K562 (cell line): ENCODE results near the gene MRPS26. TPM values are rescaled to one million over a fixed set of nuclear protein-coding genes. Genes with fewer than 3 reads are reported as not detected.

Experiments used
- ATAC-seq: fragments of 200-7000 bp; cut with Tn5 transposase; 3 replicates; pipeline ENCODE4 v1.9.1; 2020; ENCODE audit warnings: moderate library complexity
- Bru-seq: library from RNA; stranded (reverse); fragments of 400-500 nt; gene quantifications from one replicate; lab custom pipeline; 2021; lab: Mats Ljungman, UMichigan
- BruChase-seq, 2 experiments: library from RNA; stranded (reverse); fragments of 400-500 nt; gene quantifications; one replicate each; lab custom pipeline; 2021; lab: Mats Ljungman, UMichigan
- BruUV-seq: library from RNA; stranded (reverse); fragments of 400-500 nt; replicated peaks from 2 replicates; lab custom pipeline; 2021; lab: Mats Ljungman, UMichigan
- CTCF ChIA-PET: fragments of 300-600 bp; formaldehyde crosslinking; extraction: SDS; loops from one replicate; lab custom pipeline; 2021; ENCODE audit warnings: low intra/inter-chr PET ratio; lab: Yijun Ruan, JAX
- POLR2A ChIA-PET: fragments of 300-600, 350-650 bp; sonication (Branson Sonifier 250); formaldehyde crosslinking; extraction: SDS; loops from one replicate; lab custom pipeline; 2021; ENCODE audit warnings: antibody characterized with exemption, inconsistent platforms; lab: Yijun Ruan, JAX
- DNase-seq, 4 experiments: peaks; one replicate each; pipeline versions ENCODE4 v3.0.0 to v3.0.0-alpha.2; 2011 to 2018; ENCODE audit warnings: low spot score in 3 of 4, mixed read lengths in 3 of 4; ENCODE audit errors: extremely low read depth in 1 of 4
- FAIRE-seq: peaks from 2 replicates; lab custom pipeline; 2011; peaks lifted over from hg19 to GRCh38; lab: Jason Lieb, UNC
- H2AFZ ChIP-seq: 2 replicates; pipeline ENCODE4 v1.6.0; 2011; ENCODE audit warnings: low read depth, low read length, control low read depth, inconsistent platforms
- H3K27ac ChIP-seq: fragments of 200-600 bp; 3 replicates; pipeline ENCODE4 v1.8.0; 2011; ENCODE audit warnings: low read depth, mild to moderate bottlenecking, control low read depth, inconsistent platforms, low read length, moderate library complexity, mixed read lengths; ENCODE audit errors: extremely low read depth
- H3K27me3 ChIP-seq, 2 experiments: fragments of 300-600 bp in 1 of 2; 2 replicates in 1 of 2; 3 replicates in 1 of 2; pipeline versions ENCODE4 v1.6.0 to v1.8.0; 2011; ENCODE audit warnings: inconsistent platforms in 2 of 2, low read length in 2 of 2, mild to moderate bottlenecking in 1 of 2, mixed read lengths in 1 of 2, moderate library complexity in 1 of 2; ENCODE audit not compliant: control insufficient read depth in 2 of 2, insufficient read depth in 2 of 2
- H3K36me3 ChIP-seq: fragments of 300-600 bp; 3 replicates; pipeline ENCODE4 v1.8.0; 2011; ENCODE audit warnings: mild to moderate bottlenecking, low read length, inconsistent platforms; ENCODE audit not compliant: control insufficient read depth, insufficient read depth
- H3K4me1 ChIP-seq, 2 experiments: fragments of 200-600 bp in 1 of 2; replicated peaks in 1 of 2; 2 replicates in 1 of 2; 3 replicates in 1 of 2; pipeline versions ENCODE4 v1.5.1 to v1.8.0; 2011; ENCODE audit warnings: inconsistent platforms in 2 of 2, low read length in 2 of 2, mild to moderate bottlenecking in 1 of 2, mixed read lengths in 1 of 2, moderate library complexity in 1 of 2; ENCODE audit not compliant: control insufficient read depth in 2 of 2, insufficient read depth in 2 of 2
- H3K4me2 ChIP-seq: 2 replicates; pipeline ENCODE4 v1.6.1; 2011; ENCODE audit warnings: low read length, control low read depth, inconsistent platforms, mixed read lengths; ENCODE audit not compliant: insufficient read depth
- H3K4me3 ChIP-seq: fragments of 200-600 bp; sonication (generic), shearing (Covaris generic); 2 replicates; pipeline ENCODE4 v1.5.1; 2016; ENCODE audit warnings: control low read depth, inconsistent platforms
- H3K79me2 ChIP-seq: fragments of 200-600 bp; 3 replicates; pipeline ENCODE4 v1.8.0; 2011; ENCODE audit warnings: low read length, inconsistent platforms; ENCODE audit not compliant: control insufficient read depth, insufficient read depth
- H3K9ac ChIP-seq, 2 experiments: 2 replicates each; pipeline versions ENCODE4 v1.6.0 to v1.6.1; 2011; ENCODE audit warnings: low read depth in 2 of 2, low read length in 2 of 2, control low read depth in 1 of 2, inconsistent platforms in 1 of 2, mild to moderate bottlenecking in 1 of 2, mixed read lengths in 1 of 2; ENCODE audit not compliant: insufficient read depth in 1 of 2
- H3K9me1 ChIP-seq: one replicate; pipeline ENCODE4 v1.6.0; 2011; ENCODE audit warnings: inconsistent platforms, mild to moderate bottlenecking, low read length, moderate library complexity; ENCODE audit not compliant: control insufficient read depth, insufficient read depth
- H3K9me3 ChIP-seq: replicated peaks from 2 replicates; pipeline ENCODE4 v1.5.1; 2011; ENCODE audit warnings: low read depth, low read length, inconsistent platforms; ENCODE audit not compliant: control insufficient read depth, insufficient read depth
- H4K20me1 ChIP-seq: replicated peaks from 2 replicates; pipeline ENCODE4 v1.6.1; 2011; ENCODE audit warnings: low read length, inconsistent platforms, mixed read lengths; ENCODE audit not compliant: control insufficient read depth, insufficient read depth
- CHD7 ChIP-seq: fragments of 200-600 bp; sonication (generic); IDR thresholded peaks from one replicate; pipeline ENCODE4 v1.6.1; 2012; ENCODE audit warnings: mild to moderate bottlenecking, low read depth, low read length, inconsistent platforms
- ZNF511 ChIP-seq: sonication (generic); formaldehyde crosslinking; IDR thresholded peaks from 2 replicates; pipeline ENCODE4 v1.8.0; 2022; ENCODE audit warnings: mild to moderate bottlenecking, missing genetic modification reagents
- WGBS: fragments of 100-300 bp; shearing (Covaris generic); methylation state at CpG from one replicate; pipeline ENCODE4 v1.1.6; 2016; ENCODE audit warnings: low coverage, mixed read lengths; ENCODE audit not compliant: insufficient coverage; ENCODE audit errors: missing lambda C conversion rate; 5-methylcytosine and 5-hydroxymethylcytosine counted together
- in situ Hi-C: fragments of 300-500 bp; cut with MboI; formaldehyde crosslinking; loops from 4 replicates; pipeline ENCODE4 v1.15.0; 2018; ENCODE audit warnings: inconsistent platforms, mixed read lengths
- intact Hi-C: fragments of 100-400 bp; cut with micrococcal nuclease; formaldehyde crosslinking; loops from 2 replicates; pipeline ENCODE4 v1.14.2; 2022
- long read RNA-seq, 3 experiments: library from polyadenylated mRNA in 2 of 3; library from RNA in 1 of 3; unstranded in 2 of 3; stranded (forward) in 1 of 3; transcript quantifications; one replicate each; pipeline ENCODE4 v2.0.0, GENCODE V29; 2019 to 2022
- polyA minus RNA-seq, 3 experiments: library from RNA; depleted of rRNA, polyadenylated mRNA; stranded (reverse); fragments of >200 nt; gene quantifications; 2 replicates each; pipeline ENCODE4 v1.2.3, GENCODE V29; 2011
- polyA plus RNA-seq, 8 experiments: library from polyadenylated mRNA; depleted of rRNA in 4 of 8; stranded (reverse) in 5 of 8; unstranded in 3 of 8; fragments of >200 nt; fragmentation: Nextera tagmentation in 2 of 8; fragmentation: Illumina TruSeq in 1 of 8; extraction: Ambion mirVana in 2 of 8; extraction: Trizol in 1 of 8; gene quantifications; 2 replicates each; pipeline versions ENCODE4 v1.2.1 to v1.2.3, GENCODE V29; 2011 to 2014; ENCODE audit warnings: inconsistent platforms in 1 of 8, missing spikeins in 1 of 8
- total RNA-seq, 7 experiments: library from RNA; depleted of rRNA in 6 of 7; stranded (reverse); fragments of >200 nt in 6 of 7; fragmentation: Illumina TruSeq in 2 of 7; extraction: Trizol in 2 of 7; gene quantifications; 2 replicates each; pipeline versions ENCODE4 v1.2.1 to v1.2.3, GENCODE V29; 2011 to 2021; ENCODE audit warnings: low replicate concordance in 1 of 7

Gene MRPS26
- total RNA-seq (2011; cell fraction: chromatin; rRNA removed; ENCODE audit: low replicate concordance): 3.4 and 9.9 TPM in 2 replicates
- 11.7 and 12.8 TPM in 2 replicates for total RNA-seq (2011; cell fraction: nucleolus; rRNA removed)
- total RNA-seq (2011; cell fraction: nucleoplasm; rRNA removed): 7.6 and 10.5 TPM in 2 replicates
- 70.5 and 78.4 TPM in 2 replicates for total RNA-seq (2014; rRNA removed)
- 19.9 and 24.6 TPM in 2 replicates for total RNA-seq (2014; rRNA removed; fragmentation: Illumina TruSeq; extraction: Trizol)
- total RNA-seq (2015; rRNA removed; fragmentation: Illumina TruSeq; extraction: Trizol): 29.3 and 34.9 TPM in 2 replicates
- 48.8 and 49.5 TPM in 2 replicates for total RNA-seq (2021)
- polyA plus RNA-seq (2011; rRNA removed): 28.8 and 48.8 TPM in 2 replicates
- 49.4 and 65.2 TPM in 2 replicates for polyA plus RNA-seq (2011; cell fraction: cytosol; rRNA removed)
- polyA plus RNA-seq (2011; cell fraction: nucleus; rRNA removed): 23.8 and 30.7 TPM in 2 replicates
- 35.2 and 38.8 TPM in 2 replicates for polyA plus RNA-seq (2012)
- 16.7 and 23.7 TPM in 2 replicates for polyA plus RNA-seq (2014; fragmentation: Illumina TruSeq; extraction: Trizol)
- polyA plus RNA-seq (2014; fragmentation: Nextera tagmentation; extraction: Ambion mirVana): 1 to 10 TPM; 2.7 to 3.7 TPM
- polyA plus RNA-seq (2014; rRNA removed): 68.1 and 74.1 TPM in 2 replicates
- polyA minus RNA-seq (2011; rRNA and poly(A)+ RNA removed): 8.1 and 11.2 TPM in 2 replicates
- polyA minus RNA-seq (2011; cell fraction: cytosol; rRNA and poly(A)+ RNA removed): 9.4 and 19.7 TPM in 2 replicates
- 7.1 and 9.4 TPM in 2 replicates for polyA minus RNA-seq (2011; cell fraction: nucleus; rRNA and poly(A)+ RNA removed)
- percentile 84 among the genes with signal in this experiment for Bru-seq, nascent RNA
- percentile 80 among the genes with signal in this experiment for BruChase-seq, experiment 1, labeled RNA remaining after a 2-hour chase
- percentile 82 among the genes with signal in this experiment for BruChase-seq, experiment 2, labeled RNA remaining after a 6-hour chase
- long read RNA-seq, experiment 1, transcript MRPS26-201 (4 exons, 1,127 nt): major isoform, 139 of 153 reads
- long read RNA-seq, experiment 1, partial matches to known transcripts: 7 of 153 reads
- long read RNA-seq, experiment 1, other reads (novel, unspliced or antisense): 7 of 153 reads
- long read RNA-seq, experiment 2, transcript MRPS26-201 (4 exons, 1,127 nt): major isoform, 31 of 83 reads
- long read RNA-seq, experiment 2, partial matches to known transcripts: 45 of 83 reads
- long read RNA-seq, experiment 2, other reads (novel, unspliced or antisense): 7 of 83 reads
- long read RNA-seq, experiment 3, transcript MRPS26-201 (4 exons, 1,127 nt): major isoform, 80 of 88 reads
- long read RNA-seq, experiment 3, partial matches to known transcripts: 3 of 88 reads
- long read RNA-seq, experiment 3, other reads (novel, unspliced or antisense): 5 of 88 reads

- H3K79me2 ChIP-seq: peaks cover 22% of the 10 kb centered on the region
- H3K4me1 ChIP-seq: peaks cover 18 to 26% of the 10 kb centered on the region in 2 experiments; a peak in 4 of 5 replicates
- H3K9me3 ChIP-seq: no peaks in the 10 kb centered on the region
- H3K4me2 ChIP-seq: peak within 1 kb of the TSS; percentile 91
- no peaks in the 10 kb centered on the region for H3K27me3 ChIP-seq
- peak; percentile 97 for ATAC-seq
- H3K9ac ChIP-seq: peak within 1 kb of the TSS; percentile 73 to 96
- ChIA-PET POLR2A (interaction anchor here (0.6 to 1.4 kb wide), 2 partner anchors 10 to 32 kb away, joined by 3 to 5 read pairs; no protein-coding TSS in a partner anchor), CTCF (no interaction called here)
- no peaks in the 10 kb centered on the region for H4K20me1 ChIP-seq
- peak within 1 kb of the TSS; percentile 92 for H3K4me3 ChIP-seq
- intact Hi-C loops (no loop called here), in situ Hi-C loops (no loop called here)
- peak within 1 kb of the TSS; percentile 86 for H3K27ac ChIP-seq
- BruUV-seq: no TSS peak
- WGBS: under 1% methylated on average over 39 of the region's 104 CpGs
- no peaks in the 10 kb centered on the region for H3K9me1 ChIP-seq
- FAIRE-seq: peak; percentile 65
- H3K36me3 ChIP-seq: peaks cover 30% of the 10 kb centered on the region; the same call in 2 of the 3 replicates
- peak within 1 kb of the TSS; percentile 97 for H2AFZ ChIP-seq
- DNase-seq: peak; percentile 86 to 92 (median 88)
- TF ChIP-seq CHD7: no peak
- TF ChIP-seq ZNF511 (CRISPR knock-in tag): peak; percentile 83
Measured at GRCh38 chr20:3045816-3046676, at the start of gene MRPS26. Gene MRPS26 (plus strand): TSS chr20:3046052. CDS start chr20:3046069, 17 bp downstream.
